K562 (cell line): ENCODE results near the gene PNPLA7. TPM values are rescaled to one million over a fixed set of nuclear protein-coding genes. Genes with fewer than 3 reads are reported as not detected.

Experiments
- ATAC-seq: fragments of 200-7000 bp; cut with Tn5 transposase; 3 replicates; pipeline ENCODE4 v1.9.1; 2020; ENCODE audit warnings: moderate library complexity
- BruUV-seq: library from RNA; stranded (reverse); fragments of 400-500 nt; replicated peaks from 2 replicates; lab custom pipeline; 2021; lab: Mats Ljungman, UMichigan
- CTCF ChIA-PET: fragments of 300-600 bp; formaldehyde crosslinking; extraction: SDS; loops from one replicate; lab custom pipeline; 2021; ENCODE audit warnings: low intra/inter-chr PET ratio; lab: Yijun Ruan, JAX
- POLR2A ChIA-PET: fragments of 300-600, 350-650 bp; sonication (Branson Sonifier 250); formaldehyde crosslinking; extraction: SDS; loops from one replicate; lab custom pipeline; 2021; ENCODE audit warnings: antibody characterized with exemption, inconsistent platforms; lab: Yijun Ruan, JAX
- DNase-seq, 4 experiments: peaks; one replicate each; pipeline versions ENCODE4 v3.0.0 to v3.0.0-alpha.2; 2011 to 2018; ENCODE audit warnings: low spot score in 3 of 4, mixed read lengths in 3 of 4; ENCODE audit errors: extremely low read depth in 1 of 4
- FAIRE-seq: peaks from 2 replicates; lab custom pipeline; 2011; peaks lifted over from hg19 to GRCh38; lab: Jason Lieb, UNC
- H2AFZ ChIP-seq: 2 replicates; pipeline ENCODE4 v1.6.0; 2011; ENCODE audit warnings: low read depth, low read length, control low read depth, inconsistent platforms
- H3K27ac ChIP-seq: fragments of 200-600 bp; 3 replicates; pipeline ENCODE4 v1.8.0; 2011; ENCODE audit warnings: low read depth, mild to moderate bottlenecking, control low read depth, inconsistent platforms, low read length, moderate library complexity, mixed read lengths; ENCODE audit errors: extremely low read depth
- H3K27me3 ChIP-seq, 2 experiments: fragments of 300-600 bp in 1 of 2; 2 replicates in 1 of 2; 3 replicates in 1 of 2; pipeline versions ENCODE4 v1.6.0 to v1.8.0; 2011; ENCODE audit warnings: inconsistent platforms in 2 of 2, low read length in 2 of 2, mild to moderate bottlenecking in 1 of 2, mixed read lengths in 1 of 2, moderate library complexity in 1 of 2; ENCODE audit not compliant: control insufficient read depth in 2 of 2, insufficient read depth in 2 of 2
- H3K36me3 ChIP-seq: fragments of 300-600 bp; 3 replicates; pipeline ENCODE4 v1.8.0; 2011; ENCODE audit warnings: mild to moderate bottlenecking, low read length, inconsistent platforms; ENCODE audit not compliant: control insufficient read depth, insufficient read depth
- H3K4me1 ChIP-seq, 2 experiments: fragments of 200-600 bp in 1 of 2; replicated peaks in 1 of 2; 2 replicates in 1 of 2; 3 replicates in 1 of 2; pipeline versions ENCODE4 v1.5.1 to v1.8.0; 2011; ENCODE audit warnings: inconsistent platforms in 2 of 2, low read length in 2 of 2, mild to moderate bottlenecking in 1 of 2, mixed read lengths in 1 of 2, moderate library complexity in 1 of 2; ENCODE audit not compliant: control insufficient read depth in 2 of 2, insufficient read depth in 2 of 2
- H3K4me2 ChIP-seq: 2 replicates; pipeline ENCODE4 v1.6.1; 2011; ENCODE audit warnings: low read length, control low read depth, inconsistent platforms, mixed read lengths; ENCODE audit not compliant: insufficient read depth
- H3K4me3 ChIP-seq: fragments of 200-600 bp; sonication (generic), shearing (Covaris generic); 2 replicates; pipeline ENCODE4 v1.5.1; 2016; ENCODE audit warnings: control low read depth, inconsistent platforms
- H3K79me2 ChIP-seq: fragments of 200-600 bp; 3 replicates; pipeline ENCODE4 v1.8.0; 2011; ENCODE audit warnings: low read length, inconsistent platforms; ENCODE audit not compliant: control insufficient read depth, insufficient read depth
- H3K9ac ChIP-seq, 2 experiments: 2 replicates each; pipeline versions ENCODE4 v1.6.0 to v1.6.1; 2011; ENCODE audit warnings: low read depth in 2 of 2, low read length in 2 of 2, control low read depth in 1 of 2, inconsistent platforms in 1 of 2, mild to moderate bottlenecking in 1 of 2, mixed read lengths in 1 of 2; ENCODE audit not compliant: insufficient read depth in 1 of 2
- H3K9me1 ChIP-seq: one replicate; pipeline ENCODE4 v1.6.0; 2011; ENCODE audit warnings: inconsistent platforms, mild to moderate bottlenecking, low read length, moderate library complexity; ENCODE audit not compliant: control insufficient read depth, insufficient read depth
- H3K9me3 ChIP-seq: replicated peaks from 2 replicates; pipeline ENCODE4 v1.5.1; 2011; ENCODE audit warnings: low read depth, low read length, inconsistent platforms; ENCODE audit not compliant: control insufficient read depth, insufficient read depth
- H4K20me1 ChIP-seq: replicated peaks from 2 replicates; pipeline ENCODE4 v1.6.1; 2011; ENCODE audit warnings: low read length, inconsistent platforms, mixed read lengths; ENCODE audit not compliant: control insufficient read depth, insufficient read depth
- GTF2F1 ChIP-seq: IDR thresholded peaks from 2 replicates; pipeline ENCODE4 v1.6.1; 2011; ENCODE audit warnings: low read depth, low read length, improper control_type of control experiment
- KAT7 ChIP-seq: sonication (generic); formaldehyde crosslinking; IDR thresholded peaks from 2 replicates; pipeline ENCODE4 v1.8.0; 2022; ENCODE audit warnings: missing genetic modification reagents, mild to moderate bottlenecking, borderline replicate concordance
- KHSRP ChIP-seq: fragments of 450-650 bp; IDR thresholded peaks from 2 replicates; pipeline ENCODE4 v1.6.1; 2017
- NCOA1 ChIP-seq: fragments of 450-650 bp; IDR thresholded peaks from 2 replicates; pipeline ENCODE4 v1.6.1; 2016; ENCODE audit warnings: low read depth
- PPARD ChIP-seq: fragments of 250-450 bp; sonication (Bioruptor Pico); IDR thresholded peaks from 2 replicates; pipeline ENCODE4 v1.8.0; 2022; ENCODE audit warnings: inconsistent platforms, mild to moderate bottlenecking, moderate library complexity
- SMAD4 ChIP-seq: fragments of 250-450 bp; sonication (Bioruptor Pico); conservative IDR thresholded peaks from 2 replicates; pipeline ENCODE4 v1.8.0; 2021; ENCODE audit warnings: inconsistent platforms, mild to moderate bottlenecking, moderate library complexity
- SOX6 ChIP-seq: fragments of 450-650 bp; IDR thresholded peaks from 2 replicates; pipeline ENCODE4 v1.6.1; 2014; ENCODE audit warnings: mild to moderate bottlenecking
- SPI1 ChIP-seq: IDR thresholded peaks from 2 replicates; pipeline ENCODE4 v1.6.1; 2011; ENCODE audit warnings: low read depth, low read length, control low read depth, borderline replicate concordance
- TRIM24 ChIP-seq, 2 experiments: fragments of 450-650 bp; IDR thresholded peaks; 2 replicates each; pipeline ENCODE4 v1.6.1; 2016
- TSC22D4 ChIP-seq: fragments of 450-650 bp; IDR thresholded peaks from 2 replicates; pipeline ENCODE4 v1.6.1; 2016; ENCODE audit warnings: missing genetic modification characterization, missing biosample characterization, control low read depth
- ZFPM2 ChIP-seq: fragments of 250-450 bp; sonication (Bioruptor Pico); IDR thresholded peaks from 2 replicates; pipeline ENCODE4 v1.5.1; 2022; ENCODE audit warnings: mild to moderate bottlenecking
- ZKSCAN8 ChIP-seq: fragments of 200-800 bp; sonication (Bioruptor generic); IDR thresholded peaks from 2 replicates; pipeline ENCODE4 v1.6.1; 2016; ENCODE audit warnings: missing genetic modification characterization, missing compliant biosample characterization
- ZNF316 ChIP-seq: fragments of 450-650 bp; IDR thresholded peaks from 2 replicates; pipeline ENCODE4 v1.6.1; 2016
- ZNF354B ChIP-seq: fragments of 250-450 bp; sonication (Bioruptor Pico); IDR thresholded peaks from 2 replicates; pipeline ENCODE4 v1.4.0; 2020
- ZNF79 ChIP-seq: fragments of 250-450 bp; sonication (Bioruptor Pico); IDR thresholded peaks from 2 replicates; pipeline ENCODE4 v1.4.0; 2020; ENCODE audit warnings: low read depth, mild to moderate bottlenecking, moderate library complexity
- WGBS: fragments of 100-300 bp; shearing (Covaris generic); methylation state at CpG from one replicate; pipeline ENCODE4 v1.1.6; 2016; ENCODE audit warnings: low coverage, mixed read lengths; ENCODE audit not compliant: insufficient coverage; ENCODE audit errors: missing lambda C conversion rate; 5-methylcytosine and 5-hydroxymethylcytosine counted together
- in situ Hi-C: fragments of 300-500 bp; cut with MboI; formaldehyde crosslinking; loops from 4 replicates; pipeline ENCODE4 v1.15.0; 2018; ENCODE audit warnings: inconsistent platforms, mixed read lengths
- intact Hi-C: fragments of 100-400 bp; cut with micrococcal nuclease; formaldehyde crosslinking; loops from 2 replicates; pipeline ENCODE4 v1.14.2; 2022
- polyA plus RNA-seq, 8 experiments: library from polyadenylated mRNA; depleted of rRNA in 4 of 8; stranded (reverse) in 5 of 8; unstranded in 3 of 8; fragments of >200 nt; fragmentation: Nextera tagmentation in 2 of 8; fragmentation: Illumina TruSeq in 1 of 8; extraction: Ambion mirVana in 2 of 8; extraction: Trizol in 1 of 8; gene quantifications; 2 replicates each; pipeline versions ENCODE4 v1.2.1 to v1.2.3, GENCODE V29; 2011 to 2014; ENCODE audit warnings: inconsistent platforms in 1 of 8, missing spikeins in 1 of 8
- total RNA-seq, 7 experiments: library from RNA; depleted of rRNA in 6 of 7; stranded (reverse); fragments of >200 nt in 6 of 7; fragmentation: Illumina TruSeq in 2 of 7; extraction: Trizol in 2 of 7; gene quantifications; 2 replicates each; pipeline versions ENCODE4 v1.2.1 to v1.2.3, GENCODE V29; 2011 to 2021; ENCODE audit warnings: low replicate concordance in 1 of 7
- TF ChIP-seq, protein P1 (sequence below): fragments of 450-650 bp; formaldehyde crosslinking; IDR thresholded peaks from 2 replicates; pipeline ENCODE4 v1.4.0; 2020; ENCODE audit warnings: mild to moderate bottlenecking, moderate library complexity
- TF ChIP-seq, protein P2 (sequence below): fragments of 250-450 bp; sonication (Bioruptor Pico); IDR thresholded peaks from 2 replicates; pipeline ENCODE4 v1.8.0; 2022; ENCODE audit warnings: inconsistent platforms, mild to moderate bottlenecking, moderate library complexity, borderline replicate concordance
- TF ChIP-seq, protein P3 (sequence below): fragments of 250-450 bp; sonication (Bioruptor Pico); IDR thresholded peaks from 2 replicates; pipeline ENCODE4 v1.9.0; 2021; ENCODE audit warnings: mild to moderate bottlenecking
- TF ChIP-seq, protein P4 (sequence below): fragments of 450-650 bp; IDR thresholded peaks from 2 replicates; pipeline ENCODE4 v1.6.1; 2014; ENCODE audit warnings: low read depth, mild to moderate bottlenecking, moderate library complexity, borderline replicate concordance
- TF ChIP-seq, protein P5 (sequence below): fragments of 250-450 bp; sonication (Bioruptor Pico); IDR thresholded peaks from 2 replicates; pipeline ENCODE4 v1.8.0; 2022; ENCODE audit warnings: moderate library complexity, mild to moderate bottlenecking, inconsistent platforms

The PNPLA7 gene
- total and polyA plus RNA-seq, 9 of the 15 experiments (the other 6 are each of a cell fraction or from before 2014, with no cell fraction given) = 0.01 to 0.85 (median 0.19) TPM; not detected in 1

DNA sequence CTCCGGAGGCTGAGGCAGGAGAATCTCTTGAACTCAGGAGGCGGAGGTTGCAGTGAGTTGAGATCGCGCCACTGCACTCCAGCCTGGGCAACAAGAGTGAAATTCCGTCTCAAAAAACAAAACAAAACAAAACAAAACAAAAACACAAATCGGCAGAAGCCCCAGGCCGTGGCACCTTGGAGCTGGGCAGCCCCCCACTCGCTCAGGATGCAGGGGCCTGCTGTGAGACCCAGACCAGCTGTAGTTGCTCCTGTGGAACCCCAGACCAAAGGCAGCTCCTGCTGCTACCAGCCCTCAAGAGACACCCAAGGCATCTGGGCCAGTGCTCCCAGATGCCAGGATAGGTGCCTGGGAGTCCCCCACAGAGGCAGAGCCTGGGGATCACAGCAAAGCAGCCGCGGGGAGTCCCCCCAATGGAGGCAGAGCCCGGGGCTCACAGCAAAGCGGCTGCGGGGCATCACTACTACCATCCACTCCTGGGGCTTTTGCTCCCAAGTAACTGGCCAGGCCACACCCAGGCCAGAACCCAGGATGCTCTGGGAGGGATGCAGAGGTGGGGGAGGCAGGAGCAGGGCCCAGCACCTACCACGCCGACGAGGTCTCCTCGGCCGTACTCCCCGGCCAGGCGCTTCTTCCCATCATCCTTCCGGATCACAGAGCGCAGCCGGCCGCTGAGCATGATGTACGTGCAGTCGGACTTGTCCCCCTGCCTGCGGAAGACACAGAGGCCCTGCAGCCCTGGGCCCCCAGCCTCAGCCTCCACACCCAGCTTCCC is 53.4 kb downstream of the PNPLA7 start:
- no peak for TF ChIP-seq PPARD (CRISPR knock-in tag)
- TF ChIP-seq ZNF316 = no peak
- TF ChIP-seq, protein P1, sequence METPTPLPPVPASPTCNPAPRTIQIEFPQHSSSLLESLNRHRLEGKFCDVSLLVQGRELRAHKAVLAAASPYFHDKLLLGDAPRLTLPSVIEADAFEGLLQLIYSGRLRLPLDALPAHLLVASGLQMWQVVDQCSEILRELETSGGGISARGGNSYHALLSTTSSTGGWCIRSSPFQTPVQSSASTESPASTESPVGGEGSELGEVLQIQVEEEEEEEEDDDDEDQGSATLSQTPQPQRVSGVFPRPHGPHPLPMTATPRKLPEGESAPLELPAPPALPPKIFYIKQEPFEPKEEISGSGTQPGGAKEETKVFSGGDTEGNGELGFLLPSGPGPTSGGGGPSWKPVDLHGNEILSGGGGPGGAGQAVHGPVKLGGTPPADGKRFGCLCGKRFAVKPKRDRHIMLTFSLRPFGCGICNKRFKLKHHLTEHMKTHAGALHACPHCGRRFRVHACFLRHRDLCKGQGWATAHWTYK (CRISPR knock-in tag) = no peak
- TF ChIP-seq ZNF354B = no peak
- no peak for TF ChIP-seq GTF2F1
- TF ChIP-seq SPI1 = no peak
- no peak for TF ChIP-seq KHSRP
- TF ChIP-seq ZNF79 = no peak
- no peak for TF ChIP-seq SOX6
- TF ChIP-seq KAT7 (CRISPR knock-in tag) = no peak
- no peak for TF ChIP-seq ZFPM2
- no peak for TF ChIP-seq ZKSCAN8 (CRISPR knock-in tag)
- TF ChIP-seq, protein P2, sequence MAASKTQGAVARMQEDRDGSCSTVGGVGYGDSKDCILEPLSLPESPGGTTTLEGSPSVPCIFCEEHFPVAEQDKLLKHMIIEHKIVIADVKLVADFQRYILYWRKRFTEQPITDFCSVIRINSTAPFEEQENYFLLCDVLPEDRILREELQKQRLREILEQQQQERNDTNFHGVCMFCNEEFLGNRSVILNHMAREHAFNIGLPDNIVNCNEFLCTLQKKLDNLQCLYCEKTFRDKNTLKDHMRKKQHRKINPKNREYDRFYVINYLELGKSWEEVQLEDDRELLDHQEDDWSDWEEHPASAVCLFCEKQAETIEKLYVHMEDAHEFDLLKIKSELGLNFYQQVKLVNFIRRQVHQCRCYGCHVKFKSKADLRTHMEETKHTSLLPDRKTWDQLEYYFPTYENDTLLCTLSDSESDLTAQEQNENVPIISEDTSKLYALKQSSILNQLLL (CRISPR knock-in tag) = no peak
- TF ChIP-seq, protein P3, sequence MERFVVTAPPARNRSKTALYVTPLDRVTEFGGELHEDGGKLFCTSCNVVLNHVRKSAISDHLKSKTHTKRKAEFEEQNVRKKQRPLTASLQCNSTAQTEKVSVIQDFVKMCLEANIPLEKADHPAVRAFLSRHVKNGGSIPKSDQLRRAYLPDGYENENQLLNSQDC (CRISPR knock-in tag) = no peak
- no peak for TF ChIP-seq SMAD4 (CRISPR knock-in tag)
- no peak for TF ChIP-seq TSC22D4 (tag)
- TF ChIP-seq, protein P4, sequence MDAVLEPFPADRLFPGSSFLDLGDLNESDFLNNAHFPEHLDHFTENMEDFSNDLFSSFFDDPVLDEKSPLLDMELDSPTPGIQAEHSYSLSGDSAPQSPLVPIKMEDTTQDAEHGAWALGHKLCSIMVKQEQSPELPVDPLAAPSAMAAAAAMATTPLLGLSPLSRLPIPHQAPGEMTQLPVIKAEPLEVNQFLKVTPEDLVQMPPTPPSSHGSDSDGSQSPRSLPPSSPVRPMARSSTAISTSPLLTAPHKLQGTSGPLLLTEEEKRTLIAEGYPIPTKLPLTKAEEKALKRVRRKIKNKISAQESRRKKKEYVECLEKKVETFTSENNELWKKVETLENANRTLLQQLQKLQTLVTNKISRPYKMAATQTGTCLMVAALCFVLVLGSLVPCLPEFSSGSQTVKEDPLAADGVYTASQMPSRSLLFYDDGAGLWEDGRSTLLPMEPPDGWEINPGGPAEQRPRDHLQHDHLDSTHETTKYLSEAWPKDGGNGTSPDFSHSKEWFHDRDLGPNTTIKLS = no peak
- TF ChIP-seq TRIM24 (IDR thresholded peaks at IDR 0.05) = no peak
- TF ChIP-seq NCOA1 = no peak
- TF ChIP-seq, protein P5, sequence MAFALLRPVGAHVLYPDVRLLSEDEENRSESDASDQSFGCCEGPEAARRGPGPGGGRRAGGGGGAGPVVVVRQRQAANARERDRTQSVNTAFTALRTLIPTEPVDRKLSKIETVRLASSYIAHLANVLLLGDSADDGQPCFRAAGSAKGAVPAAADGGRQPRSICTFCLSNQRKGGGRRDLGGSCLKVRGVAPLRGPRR (CRISPR knock-in tag) = no peak

More for the DNA sequence above, 53.4 kb downstream of the PNPLA7 start:
- 68% methylated on average over 19 of the region's 27 CpGs for WGBS
- no peak for DNase-seq
- no peak for ATAC-seq
- Histone ChIP-seq H3K9me1 (no peaks in the 10 kb centered on the region), H3K9me3 (no peaks in the 10 kb centered on the region), H3K4me2 (no peak overlapping the region), H3K36me3 (no peaks in the 10 kb centered on the region), H3K27me3 (peaks cover 0 to 30% of the 10 kb centered on the region in 2 experiments; a peak in 2 of 5 replicates), H2AFZ (no peak overlapping the region), H3K4me3 (no peak overlapping the region), H4K20me1 (no peaks in the 10 kb centered on the region), H3K4me1 (peaks cover 21 to 77% of the 10 kb centered on the region in 2 experiments), H3K79me2 (no peaks in the 10 kb centered on the region), H3K9ac (no peak overlapping the region), H3K27ac (no peak overlapping the region)
- ChIA-PET CTCF (no interaction called here), POLR2A (interaction anchor here (0.7 kb wide), 1 partner anchor 191 kb away, joined by 3 read pairs; no protein-coding TSS in a partner anchor)
- in situ Hi-C loops (no loop called here), intact Hi-C loops (no loop called here)
- FAIRE-seq = no peak
- BruUV-seq = no TSS peak
